ENCODE results near the gene NANP. TPM values are rescaled to one million over a fixed set of nuclear protein-coding genes. Genes with fewer than 3 reads are reported as not detected.
A peak's percentile ranks its signal among the peaks of the same experiment; 100 is the strongest.

NANP gene
- total RNA-seq, 1 experiment from 2014 or later, result 15.9 TPM

DNA sequence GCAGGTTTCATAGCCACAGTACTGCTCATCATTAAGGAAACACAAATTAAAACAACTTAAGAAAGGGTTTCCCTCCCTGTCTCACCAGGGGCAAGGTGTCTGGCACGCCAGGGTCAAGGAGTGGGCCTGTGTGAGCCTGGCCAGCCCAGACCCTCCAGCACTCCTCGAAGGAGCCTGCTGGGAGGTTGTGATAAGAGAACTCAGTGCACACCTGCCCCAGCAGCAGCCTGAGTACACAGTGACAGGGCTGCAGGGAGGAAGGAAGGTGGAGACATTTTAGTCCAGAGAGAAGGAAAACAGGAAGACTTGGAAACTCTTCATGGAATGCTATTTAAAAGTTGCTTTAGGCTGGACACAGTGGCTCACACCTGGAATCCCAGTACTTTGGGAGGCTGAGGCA, 52.6 kb downstream of the NANP start:
- Histone ChIP-seq H3K36me3 (ENCODE audit: insufficient read depth, low read length, poor library complexity, severe bottlenecking) (peaks cover 7% of the 10 kb centered on the region), H3K4me1 (ENCODE audit: insufficient read depth, low read length, poor library complexity, severe bottlenecking) (no peaks in the 10 kb centered on the region), H3K9me3 (ENCODE audit: low read depth, low read length, poor library complexity, severe bottlenecking) (no peaks in the 10 kb centered on the region), H3K4me3 (ENCODE audit: low read depth, low read length, poor library complexity, severe bottlenecking) (no peak overlapping the region), H3K27me3 (replicated peaks; ENCODE audit: insufficient read depth, low read depth, low read length, poor library complexity) (no peaks in the 10 kb centered on the region), H3K27ac (ENCODE audit: low read depth, low read length, poor library complexity, severe bottlenecking) (peak overlapping the region; percentile 32)
- CTCF ChIA-PET, result no interaction called here
- no peak for TF ChIP-seq EZH2 (IDR thresholded peaks at IDR 0.05; ENCODE audit: borderline replicate concordance, low read depth, low read length, poor library complexity, severe bottlenecking)
- TF ChIP-seq, protein P1, sequence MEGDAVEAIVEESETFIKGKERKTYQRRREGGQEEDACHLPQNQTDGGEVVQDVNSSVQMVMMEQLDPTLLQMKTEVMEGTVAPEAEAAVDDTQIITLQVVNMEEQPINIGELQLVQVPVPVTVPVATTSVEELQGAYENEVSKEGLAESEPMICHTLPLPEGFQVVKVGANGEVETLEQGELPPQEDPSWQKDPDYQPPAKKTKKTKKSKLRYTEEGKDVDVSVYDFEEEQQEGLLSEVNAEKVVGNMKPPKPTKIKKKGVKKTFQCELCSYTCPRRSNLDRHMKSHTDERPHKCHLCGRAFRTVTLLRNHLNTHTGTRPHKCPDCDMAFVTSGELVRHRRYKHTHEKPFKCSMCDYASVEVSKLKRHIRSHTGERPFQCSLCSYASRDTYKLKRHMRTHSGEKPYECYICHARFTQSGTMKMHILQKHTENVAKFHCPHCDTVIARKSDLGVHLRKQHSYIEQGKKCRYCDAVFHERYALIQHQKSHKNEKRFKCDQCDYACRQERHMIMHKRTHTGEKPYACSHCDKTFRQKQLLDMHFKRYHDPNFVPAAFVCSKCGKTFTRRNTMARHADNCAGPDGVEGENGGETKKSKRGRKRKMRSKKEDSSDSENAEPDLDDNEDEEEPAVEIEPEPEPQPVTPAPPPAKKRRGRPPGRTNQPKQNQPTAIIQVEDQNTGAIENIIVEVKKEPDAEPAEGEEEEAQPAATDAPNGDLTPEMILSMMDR (conservative IDR thresholded peaks at IDR 0.05; ENCODE audit: low read depth, low read length), result no peak
- intact Hi-C loops (cut with micrococcal nuclease; ENCODE audit: unreplicated experiment), result no loop called here
- BruUV-seq (replicated peaks), result no TSS peak
- no peak for DNase-seq (ENCODE audit: low spot score)
- POLR2A ChIA-PET (ENCODE audit: low non-redundant PET), result no interaction called here

DNA sequence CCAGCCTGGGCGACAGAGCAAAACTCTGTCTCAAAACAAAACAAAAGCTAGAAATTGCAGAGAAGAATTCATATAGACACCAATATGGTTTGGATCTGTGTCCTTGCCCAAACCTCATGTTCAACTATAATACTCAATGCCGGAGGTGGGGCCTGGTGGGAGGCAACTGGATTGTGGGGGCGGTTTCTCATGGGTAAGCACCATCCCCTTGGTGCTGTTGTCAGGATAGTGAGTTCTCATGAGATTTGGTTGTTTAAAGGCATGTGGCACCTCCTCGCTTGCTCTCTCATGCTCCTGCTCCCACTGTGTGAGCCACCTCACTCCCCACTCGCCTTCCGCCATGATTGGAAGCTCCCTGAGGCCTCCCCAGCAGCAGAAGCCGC, 53.7 kb downstream of the NANP start:
- no peak for DNase-seq (ENCODE audit: low spot score)
- TF ChIP-seq EZH2 (IDR thresholded peaks at IDR 0.05; ENCODE audit: borderline replicate concordance, low read depth, low read length, poor library complexity, severe bottlenecking), result no peak
- TF ChIP-seq, protein P1 (conservative IDR thresholded peaks at IDR 0.05; ENCODE audit: low read depth, low read length), result no peak
- ChIA-PET POLR2A (ENCODE audit: low non-redundant PET) (no interaction called here), CTCF (no interaction called here)
- BruUV-seq (replicated peaks), result no TSS peak
- Histone ChIP-seq H3K4me3 (ENCODE audit: low read depth, low read length, poor library complexity, severe bottlenecking) (no peak overlapping the region), H3K4me1 (ENCODE audit: insufficient read depth, low read length, poor library complexity, severe bottlenecking) (no peaks in the 10 kb centered on the region), H3K27me3 (replicated peaks; ENCODE audit: insufficient read depth, low read depth, low read length, poor library complexity) (no peaks in the 10 kb centered on the region), H3K27ac (ENCODE audit: low read depth, low read length, poor library complexity, severe bottlenecking) (no peak overlapping the region), H3K9me3 (ENCODE audit: low read depth, low read length, poor library complexity, severe bottlenecking) (no peaks in the 10 kb centered on the region), H3K36me3 (ENCODE audit: insufficient read depth, low read length, poor library complexity, severe bottlenecking) (peaks cover 7% of the 10 kb centered on the region)
- intact Hi-C loops (cut with micrococcal nuclease; ENCODE audit: unreplicated experiment), result no loop called here

DNA sequence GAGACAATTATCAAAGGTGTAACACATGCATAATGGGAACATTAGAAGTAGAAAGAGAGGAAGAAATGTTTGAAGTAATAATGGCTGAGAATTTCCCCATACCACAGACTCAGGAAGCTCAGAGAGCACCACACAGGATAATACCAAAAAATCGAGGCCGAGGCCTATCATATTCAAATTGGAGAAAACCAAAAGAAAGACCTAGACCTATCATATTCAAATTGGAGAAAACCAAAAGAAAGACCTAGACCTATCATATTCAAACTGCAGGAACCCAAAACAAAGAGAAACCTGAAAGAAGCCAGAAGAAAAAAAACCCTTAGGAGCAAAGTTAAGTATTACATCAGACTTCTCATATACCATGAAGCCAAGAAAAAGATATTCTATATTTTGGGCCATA, 56.5 kb downstream of the NANP start:
- Histone ChIP-seq H3K4me1 (ENCODE audit: insufficient read depth, low read length, poor library complexity, severe bottlenecking) (no peaks in the 10 kb centered on the region), H3K27ac (ENCODE audit: low read depth, low read length, poor library complexity, severe bottlenecking) (no peak overlapping the region), H3K27me3 (replicated peaks; ENCODE audit: insufficient read depth, low read depth, low read length, poor library complexity) (no peaks in the 10 kb centered on the region), H3K4me3 (ENCODE audit: low read depth, low read length, poor library complexity, severe bottlenecking) (no peak overlapping the region), H3K36me3 (ENCODE audit: insufficient read depth, low read length, poor library complexity, severe bottlenecking) (peaks cover 7% of the 10 kb centered on the region), H3K9me3 (ENCODE audit: low read depth, low read length, poor library complexity, severe bottlenecking) (no peaks in the 10 kb centered on the region)
- ChIA-PET CTCF (interaction anchor here (0.6 kb wide), 1 partner anchor 14 kb away, joined by 4 read pairs; no protein-coding TSS in a partner anchor), POLR2A (ENCODE audit: low non-redundant PET) (no interaction called here)
- no peak for DNase-seq (ENCODE audit: low spot score)
- TF ChIP-seq, protein P1 (conservative IDR thresholded peaks at IDR 0.05; ENCODE audit: low read depth, low read length), result no peak
- TF ChIP-seq EZH2 (IDR thresholded peaks at IDR 0.05; ENCODE audit: borderline replicate concordance, low read depth, low read length, poor library complexity, severe bottlenecking), result no peak
- BruUV-seq (replicated peaks), result no TSS peak
- intact Hi-C loops (cut with micrococcal nuclease; ENCODE audit: unreplicated experiment), result no loop called here

All from A673 (cell line).